CD14-positive monocyte (primary cell): Measurements from ENCODE around the gene TEAD2. TPM values are rescaled to one million over a fixed set of nuclear protein-coding genes. Genes with fewer than 3 reads are reported as not detected.
A peak's percentile ranks its signal among the peaks of the same experiment; 100 is the strongest.

Source experiments
- DNase-seq, 3 donors: peaks; one replicate each; pipeline ENCODE4 v3.0.0-alpha.2; 2011 to 2022
- H2AFZ ChIP-seq: 2 replicates; pipeline ENCODE4 v1.6.0; 2012; ENCODE audit warnings: mild to moderate bottlenecking, low read depth, low read length, inconsistent platforms; ENCODE audit not compliant: insufficient read depth, poor library complexity, severe bottlenecking
- H3K27ac ChIP-seq, 2 donors: 1 replicate in 1 of 2; 2 replicates in 1 of 2; pipeline ENCODE4 v1.5.1; 2012 to 2013; ENCODE audit warnings: low read length in 2 of 2, control low read depth in 1 of 2, inconsistent platforms in 1 of 2, low read depth in 1 of 2, mild to moderate bottlenecking in 1 of 2
- H3K27me3 ChIP-seq, 2 donors: one replicate each; pipeline versions ENCODE4 v1.6.0 to v1.6.1; 2011 to 2013; ENCODE audit warnings: low read length in 2 of 2; ENCODE audit not compliant: control insufficient read depth in 2 of 2, insufficient read depth in 2 of 2
- H3K36me3 ChIP-seq, 2 donors: replicated peaks in 1 of 2; 1 replicate in 1 of 2; 2 replicates in 1 of 2; pipeline versions ENCODE4 v1.5.1 to v1.6.1; 2012 to 2013; ENCODE audit warnings: low read length in 2 of 2, control low read depth in 1 of 2, inconsistent platforms in 1 of 2, mild to moderate bottlenecking in 1 of 2; ENCODE audit not compliant: insufficient read depth in 2 of 2, control insufficient read depth in 1 of 2
- H3K4me1 ChIP-seq, 2 donors: 1 replicate in 1 of 2; 2 replicates in 1 of 2; pipeline versions ENCODE4 v1.5.1 to v1.6.1; 2012 to 2013; ENCODE audit warnings: low read length in 2 of 2, control low read depth in 1 of 2, inconsistent platforms in 1 of 2, mild to moderate bottlenecking in 1 of 2, moderate library complexity in 1 of 2; ENCODE audit not compliant: insufficient read depth in 2 of 2, control insufficient read depth in 1 of 2
- H3K4me2 ChIP-seq: replicated peaks from 2 replicates; pipeline ENCODE3; 2012; ENCODE audit warnings: low read length, moderate library complexity, mild to moderate bottlenecking; ENCODE audit not compliant: poor library complexity, severe bottlenecking; ENCODE audit errors: extremely low read depth
- H3K4me3 ChIP-seq, 3 experiments: fragments of 200-600 bp in 1 of 3; sonication (generic) in 1 of 3; replicated peaks in 1 of 3; 1 replicate in 2 of 3; 2 replicates in 1 of 3; pipeline ENCODE4 v1.5.1; 2011 to 2013; ENCODE audit warnings: low read length in 3 of 3, mild to moderate bottlenecking in 3 of 3, control low read depth in 2 of 3, low read depth in 2 of 3, inconsistent platforms in 1 of 3, moderate library complexity in 1 of 3
- H3K79me2 ChIP-seq: 2 replicates; pipeline ENCODE4 v1.6.0; 2012; ENCODE audit warnings: mild to moderate bottlenecking, control low read depth, inconsistent platforms, low read length, moderate library complexity; ENCODE audit not compliant: insufficient read depth
- H3K9ac ChIP-seq: 2 replicates; pipeline ENCODE4 v1.6.0; 2017; ENCODE audit warnings: low read length, mild to moderate bottlenecking; ENCODE audit not compliant: insufficient read depth, poor library complexity, severe bottlenecking
- H3K9me3 ChIP-seq, 2 donors: replicated peaks in 1 of 2; 1 replicate in 1 of 2; 2 replicates in 1 of 2; pipeline versions ENCODE4 v1.5.1 to v1.6.1; 2012 to 2013; ENCODE audit warnings: low read length in 2 of 2, control low read depth in 1 of 2; ENCODE audit not compliant: control insufficient read depth in 1 of 2, insufficient read depth in 1 of 2
- H4K20me1 ChIP-seq: 2 replicates; pipeline ENCODE4 v1.6.0; 2012; ENCODE audit warnings: mild to moderate bottlenecking, low read length, control low read depth, moderate library complexity; ENCODE audit not compliant: insufficient read depth
- H3K27ac Mint-ChIP-seq, 7 donors: one replicate each; pipeline ENCODE4 v1.8.0; 2020; ENCODE audit warnings: mild to moderate bottlenecking in 7 of 7, mixed read lengths in 7 of 7, moderate library complexity in 6 of 7, inconsistent platforms in 2 of 7
- H3K27me3 Mint-ChIP-seq, 3 donors: one replicate each; pipeline ENCODE4 v1.8.0; 2021 to 2022; ENCODE audit warnings: low read depth in 3 of 3, mild to moderate bottlenecking in 3 of 3, mixed read lengths in 3 of 3, moderate library complexity in 3 of 3, inconsistent platforms in 1 of 3
- H3K36me3 Mint-ChIP-seq, 2 donors: one replicate each; pipeline ENCODE4 v1.8.0; 2020; ENCODE audit warnings: mixed read lengths in 2 of 2, inconsistent platforms in 1 of 2, mild to moderate bottlenecking in 1 of 2
- H3K4me1 Mint-ChIP-seq: one replicate; pipeline ENCODE4 v1.8.0; 2020; ENCODE audit warnings: mild to moderate bottlenecking, mixed read lengths
- H3K4me3 Mint-ChIP-seq, 2 donors: one replicate each; pipeline ENCODE4 v1.8.0; 2020; ENCODE audit warnings: mild to moderate bottlenecking in 2 of 2, mixed read lengths in 2 of 2, moderate library complexity in 1 of 2
- H3K9me3 Mint-ChIP-seq, 7 donors: one replicate each; pipeline ENCODE4 v1.8.0; 2020 to 2022; ENCODE audit warnings: mixed read lengths in 7 of 7, mild to moderate bottlenecking in 6 of 7, moderate library complexity in 6 of 7, inconsistent platforms in 2 of 7
- CTCF ChIP-seq: fragments of 200-600 bp; IDR thresholded peaks from one replicate; pipeline ENCODE4 v1.8.0; 2022; ENCODE audit warnings: antibody characterized with exemption, mild to moderate bottlenecking
- WGBS: methylation state at CpG from one replicate; pipeline ENCODE4 v1.1.5; 2013; ENCODE audit warnings: missing lambda C conversion rate; ENCODE audit not compliant: insufficient coverage; 5-methylcytosine and 5-hydroxymethylcytosine counted together
- intact Hi-C, 2 donors: fragments of 100-400 bp; cut with micrococcal nuclease; formaldehyde crosslinking; loops; one replicate each; pipeline versions ENCODE4 v1.15.0 to v1.15.1; 2023
- polyA plus RNA-seq, 3 donors: library from polyadenylated mRNA; depleted of rRNA in 1 of 3; unstranded in 2 of 3; stranded (reverse) in 1 of 3; fragments of 300-500 nt in 2 of 3; fragments of >200 nt in 1 of 3; fragmentation: Illumina TruSeq in 2 of 3; gene quantifications; 1 replicate in 2 of 3; 2 replicates in 1 of 3; pipeline ENCODE4 v1.2.3, GENCODE V29; 2012 to 2021

Gene TEAD2
- polyA plus RNA-seq, 3 donors = not detected

GRCh38 chr19:49389406-49389805 lies 27.2 kb upstream of the TEAD2 start:
- Histone ChIP-seq H3K79me2 (no peaks in the 10 kb centered on the region), H3K9me3 (no peaks in the 10 kb centered on the region), H3K27ac (no peak overlapping the region), H3K9ac (no peak overlapping the region), H3K4me3 (no peak overlapping the region), H4K20me1 (no peaks in the 10 kb centered on the region), H2AFZ (no peak overlapping the region), H3K27me3 (no peaks in the 10 kb centered on the region), H3K4me2 (no peak overlapping the region), H3K4me1 (peaks cover 3 to 5% of the 10 kb centered on the region in 2 donors), H3K36me3 (no peaks in the 10 kb centered on the region)
- H3K9me3 Mint-ChIP-seq = peaks cover 0 to 4% (median 0%) of the 10 kb centered on the region in 7 donors
- H3K27ac Mint-ChIP-seq = peak overlapping the region in 1 of 7 donors; percentile 44
- intact Hi-C loops = no loop called here
- H3K36me3 Mint-ChIP-seq = no peaks in the 10 kb centered on the region
- no peak overlapping the region for H3K4me3 Mint-ChIP-seq
- H3K27me3 Mint-ChIP-seq = peaks cover 8 to 23% (median 15%) of the 10 kb centered on the region in 3 donors
- 95% methylated on average over 20 of the region's 20 CpGs for WGBS
- H3K4me1 Mint-ChIP-seq = peaks cover 13% of the 10 kb centered on the region
- no peak for TF ChIP-seq CTCF
- DNase-seq = no peak

GRCh38 chr19:49387936-49388372 lies 25.7 kb upstream of the TEAD2 start, which contains the start of gene KASH5:
TSS of gene KASH5 (plus strand) at chr19:49388249. CDS start at chr19:49390884, 2,635 bp downstream.
- Mint-ChIP-seq H3K36me3 (no peaks in the 10 kb centered on the region), H3K27ac (peak within 1 kb of the TSS in 4 of 7 donors; percentile 30 to 75 (median 50)), H3K9me3 (peaks cover 0 to 7% (median 4%) of the 10 kb centered on the region in 7 donors), H3K27me3 (peaks cover 8 to 23% (median 19%) of the 10 kb centered on the region in 3 donors), H3K4me1 (peaks cover 13% of the 10 kb centered on the region), H3K4me3 (peak within 1 kb of the TSS; percentile 59 to 67)
- no peak within 1 kb of the TSS for H3K27ac ChIP-seq
- TF ChIP-seq CTCF = no peak
- peaks cover 3 to 5% of the 10 kb centered on the region in 2 donors for H3K4me1 ChIP-seq
- H3K9ac ChIP-seq = no peak within 1 kb of the TSS
- intact Hi-C loops = no loop called here
- H3K4me2 ChIP-seq = peak within 1 kb of the TSS; percentile 54
- H4K20me1 ChIP-seq = no peaks in the 10 kb centered on the region
- no peaks in the 10 kb centered on the region for H3K36me3 ChIP-seq
- peak within 1 kb of the TSS in 2 of 3 experiments; percentile 42 to 51 for H3K4me3 ChIP-seq
- H3K79me2 ChIP-seq = no peaks in the 10 kb centered on the region
- peak within 1 kb of the TSS; percentile 53 for H2AFZ ChIP-seq
- WGBS = 19% methylated on average over 32 of the region's 40 CpGs
- no peaks in the 10 kb centered on the region for H3K9me3 ChIP-seq
- H3K27me3 ChIP-seq = no peaks in the 10 kb centered on the region
- DNase-seq = peak; percentile 78 to 84 (median 82)
